Stimulated activated CD4-positive, alpha-beta T cell treated with anti-CD3 and anti-CD28 coated beads, Interleukin-1b, Interleukin-23, amount 100 ng/mL, for 4 hours (primary cell): ENCODE results near the gene KCNJ14.
"Not testable (repeated sequence)": the region's sequence is repeated elsewhere in the genome, so short reads cannot be mapped to it uniquely, and the experiment has no call there.

ENCODE experiments used
- DNase-seq, 2 donors: peaks; one replicate each; pipeline ENCODE4 v3.0.0-alpha.2; 2020; ENCODE audit warnings: low read depth in 2 of 2

The KCNJ14 gene

GRCh38 chr19:48488478-48488877 is 33.1 kb downstream of the KCNJ14 start:
- DNase-seq, result not testable (repeated sequence)

GRCh38 chr19:48489608-48490216 is 34.3 kb downstream of the KCNJ14 start:
- DNase-seq, result peak; percentile 78 to 81

GRCh38 chr19:48490981-48491792 is 35.8 kb downstream of the KCNJ14 start:
- DNase-seq, result peak; percentile 40 to 43

GRCh38 chr19:48491793-48492123 is 36.4 kb downstream of the KCNJ14 start:
- DNase-seq, result no peak

GRCh38 chr19:48492925-48493717 is 37.7 kb downstream of the KCNJ14 start:
- DNase-seq, result peak; percentile 66 to 74

GRCh38 chr19:48493718-48494401 is 38.5 kb downstream of the KCNJ14 start:
- DNase-seq, result no peak

GRCh38 chr19:48495396-48495795 is 40.0 kb downstream of the KCNJ14 start:
- no peak for DNase-seq

GRCh38 chr19:48496959-48497727 is 41.8 kb downstream of the KCNJ14 start:
- DNase-seq, result no peak

GRCh38 chr19:48497728-48498594 is 42.6 kb downstream of the KCNJ14 start:
- no peak for DNase-seq

GRCh38 chr19:48498595-48499311 is 43.4 kb downstream of the KCNJ14 start:
- no peak for DNase-seq

GRCh38 chr19:48499316-48500090 is 44.1 kb downstream of the KCNJ14 start:
- no peak for DNase-seq

- DNase-seq, result no peak
Measured at GRCh38 chr19:48500830-48501493, 45.6 kb downstream of the KCNJ14 start.

GRCh38 chr19:48501494-48502349 is 46.3 kb downstream of the KCNJ14 start:
- peak in 1 of 2 donors; percentile 63 for DNase-seq

- peak in 1 of 2 donors; percentile 52 for DNase-seq
Measured at GRCh38 chr19:48502350-48503018, 47.1 kb downstream of the KCNJ14 start.

GRCh38 chr19:48506138-48506733 is 50.9 kb downstream of the KCNJ14 start:
- no peak for DNase-seq

- DNase-seq, result no peak
Measured at GRCh38 chr19:48507911-48508439, 52.6 kb downstream of the KCNJ14 start.
